Panc1 (cell line): ENCODE measurements around the gene FCSK. TPM values are rescaled to one million over a fixed set of nuclear protein-coding genes. Genes with fewer than 3 reads are reported as not detected.

Experiments
- ATAC-seq: fragments of 200-7000 bp; cut with Tn5 transposase; 2 replicates; pipeline ENCODE4 v1.9.1; 2020; ENCODE audit warnings: mild to moderate bottlenecking, moderate library complexity
- BruUV-seq: library from RNA; stranded (reverse); fragments of 400-500 nt; replicated peaks from 2 replicates; lab custom pipeline; 2021; lab: Mats Ljungman, UMichigan
- CTCF ChIA-PET: fragments of 300-600 bp; sonication (Branson Sonifier 250); formaldehyde crosslinking; loops from one replicate; lab custom pipeline; 2022; ENCODE audit warnings: antibody characterized with exemption; lab: Charles Lee
- POLR2A ChIA-PET: fragments of 300-600 bp; sonication (Branson Sonifier 250); formaldehyde crosslinking; loops from one replicate; lab custom pipeline; 2022; ENCODE audit warnings: antibody characterized with exemption; lab: Charles Lee
- DNase-seq: peaks from one replicate; pipeline ENCODE4 v3.0.0-alpha.2; 2010; ENCODE audit warnings: low read depth, low spot score
- H3K27ac ChIP-seq: 2 replicates; pipeline ENCODE4 v1.5.1; 2011; ENCODE audit warnings: mild to moderate bottlenecking, low read length, inconsistent platforms
- H3K27me3 ChIP-seq: fragments of 200-500 bp; sonication (Bioruptor generic); 2 replicates; pipeline ENCODE4 v1.6.0; 2014; ENCODE audit warnings: low read length, inconsistent platforms; ENCODE audit not compliant: control insufficient read depth, insufficient read depth
- H3K36me3 ChIP-seq: fragments of 200-500 bp; sonication (Bioruptor generic); 2 replicates; pipeline ENCODE4 v1.5.1; 2014; ENCODE audit warnings: inconsistent platforms, mild to moderate bottlenecking, low read length, moderate library complexity; ENCODE audit not compliant: control insufficient read depth, insufficient read depth
- H3K4me1 ChIP-seq: 2 replicates; pipeline ENCODE4 v1.5.1; 2011; ENCODE audit warnings: inconsistent platforms, mild to moderate bottlenecking, low read length, moderate library complexity; ENCODE audit not compliant: control insufficient read depth, insufficient read depth
- H3K4me3 ChIP-seq, 2 experiments: 2 replicates each; pipeline ENCODE4 v1.5.1; 2011 to 2012; ENCODE audit warnings: low read depth in 2 of 2, low read length in 2 of 2, mild to moderate bottlenecking in 2 of 2, inconsistent platforms in 1 of 2, moderate library complexity in 1 of 2
- H3K9me3 ChIP-seq: fragments of 200-500 bp; sonication (Bioruptor generic); 2 replicates; pipeline ENCODE4 v1.5.1; 2014; ENCODE audit warnings: low read depth, mild to moderate bottlenecking, inconsistent platforms, low read length, moderate library complexity; ENCODE audit not compliant: control insufficient read depth, insufficient read depth
- CTCF ChIP-seq: fragments of 450-650 bp; IDR thresholded peaks from 2 replicates; pipeline ENCODE4 v1.5.1; 2017; ENCODE audit warnings: mild to moderate bottlenecking
- POLR2AphosphoS5 ChIP-seq: IDR thresholded peaks from 2 replicates; pipeline ENCODE4 v1.6.1; 2012; ENCODE audit warnings: mild to moderate bottlenecking, low read depth, low read length, moderate library complexity
- REST ChIP-seq, 2 experiments: IDR thresholded peaks; 2 replicates each; pipeline ENCODE4 v1.6.1; 2011 to 2012; ENCODE audit warnings: low read depth in 2 of 2, control low read depth in 1 of 2, low read length in 1 of 2, mild to moderate bottlenecking in 1 of 2, moderate library complexity in 1 of 2; ENCODE audit not compliant: insufficient read depth in 1 of 2
- SIN3A ChIP-seq: IDR thresholded peaks from 2 replicates; pipeline ENCODE4 v1.6.1; 2012; ENCODE audit warnings: low read depth, mild to moderate bottlenecking, low read length, moderate library complexity, borderline replicate concordance; ENCODE audit not compliant: insufficient read depth
- TCF7L2 ChIP-seq: IDR thresholded peaks from 2 replicates; pipeline ENCODE4 v1.6.1; 2011; ENCODE audit warnings: mild to moderate bottlenecking, low read depth, low read length, inconsistent platforms
- in situ Hi-C: cut with HindIII; loops from 2 replicates; pipeline ENCODE4 v1.10.0; 2016; ENCODE audit warnings: low sequenced_read_pairs, low pct_unique_long_range_greater_than_20kb
- intact Hi-C: fragments of 100-400 bp; cut with micrococcal nuclease; formaldehyde crosslinking; loops from one replicate; pipeline ENCODE4 v1.10.0; 2022; ENCODE audit not compliant: unreplicated experiment
- total RNA-seq: library from RNA; stranded (reverse); gene quantifications from one replicate; pipeline ENCODE4 v1.2.1, GENCODE V29; 2021; ENCODE audit not compliant: unreplicated experiment

Gene FCSK
- total RNA-seq, 1 experiment from 2014 or later, result 16.9 TPM

GRCh38 chr16:70437582-70438557, 16.5 kb upstream of the FCSK start:
- intact Hi-C loops (no loop called here), in situ Hi-C loops (no loop called here)
- Histone ChIP-seq H3K36me3 (no peaks in the 10 kb centered on the region; the same call in none of the 2 replicates), H3K4me1 (peaks cover 38% of the 10 kb centered on the region), H3K27me3 (no peaks in the 10 kb centered on the region), H3K4me3 (peak overlapping the region; percentile 86 to 90), H3K9me3 (no peaks in the 10 kb centered on the region), H3K27ac (peak overlapping the region; percentile 95)
- no peak for TF ChIP-seq REST (IDR thresholded peaks at IDR 0.05; ENCODE audit: insufficient read depth in 1 of 2, low read depth in 2 of 2, low read length in 1 of 2)
- TF ChIP-seq CTCF, result no peak
- TF ChIP-seq SIN3A, result no peak
- BruUV-seq, result no TSS peak
- ChIA-PET POLR2A (interaction anchor here (1.1 kb wide), 1 partner anchor 57 kb away, joined by 3 read pairs; no protein-coding TSS in a partner anchor), CTCF (no interaction called here)
- ATAC-seq, result no peak
- DNase-seq, result no peak

GRCh38 chr16:70438585-70438968, 15.8 kb upstream of the FCSK start:
- ChIA-PET CTCF (no interaction called here), POLR2A (interaction anchor here (1.1 kb wide), 1 partner anchor 57 kb away, joined by 3 read pairs; no protein-coding TSS in a partner anchor)
- no TSS peak for BruUV-seq
- H3K27me3 ChIP-seq, result no peaks in the 10 kb centered on the region
- H3K36me3 ChIP-seq, result no peaks in the 10 kb centered on the region; the same call in none of the 2 replicates
- TF ChIP-seq REST (IDR thresholded peaks at IDR 0.05; ENCODE audit: insufficient read depth in 1 of 2, low read depth in 2 of 2, low read length in 1 of 2), result no peak
- TF ChIP-seq POLR2AphosphoS5, result no peak
- TF ChIP-seq TCF7L2, result no peak
- TF ChIP-seq SIN3A, result no peak
- TF ChIP-seq CTCF, result no peak
- intact Hi-C loops (no loop called here), in situ Hi-C loops (no loop called here)
- peak; percentile 46 for ATAC-seq
- no peaks in the 10 kb centered on the region for H3K9me3 ChIP-seq
- no peak for DNase-seq
- H3K27ac ChIP-seq, result peak overlapping the region; percentile 95
- H3K4me1 ChIP-seq, result peaks cover 31% of the 10 kb centered on the region
- peak overlapping the region; percentile 86 to 90 for H3K4me3 ChIP-seq
